Peyer's patch (tissue), 4 donors: ENCODE measurements around the gene TLR10. TPM values are rescaled to one million over a fixed set of nuclear protein-coding genes. Genes with fewer than 3 reads are reported as not detected.

Experiments used
- DNase-seq, 3 donors: peaks; one replicate each; pipeline ENCODE4 v3.0.0-alpha.2; 2017 to 2019
- H3K27ac ChIP-seq, 4 donors: fragments of 200-600 bp; sonication (generic); one replicate each; pipeline ENCODE4 v1.5.1; 2016 to 2019
- H3K27me3 ChIP-seq, 2 donors: fragments of 200-600 bp; sonication (generic); one replicate each; pipeline ENCODE4 v1.5.1; 2019
- H3K36me3 ChIP-seq, 3 donors: fragments of 200-600 bp; sonication (generic); one replicate each; pipeline ENCODE4 v1.5.1; 2016 to 2019
- H3K4me1 ChIP-seq, 4 donors: fragments of 200-600 bp; sonication (generic); one replicate each; pipeline ENCODE4 v1.5.1; 2016 to 2019
- H3K4me3 ChIP-seq, 4 donors: fragments of 200-600 bp; sonication (generic); 1 replicate in 3 of 4; 2 replicates in 1 of 4; pipeline ENCODE4 v1.5.1; 2016 to 2019; ENCODE audit warnings: mild to moderate bottlenecking in 1 of 4
- H3K9me3 ChIP-seq, 4 donors: fragments of 200-600 bp; sonication (generic); one replicate each; pipeline ENCODE4 v1.5.1; 2016 to 2019; ENCODE audit warnings: mild to moderate bottlenecking in 1 of 4
- POLR2A ChIP-seq, 2 donors: fragments of 450-650 bp; IDR thresholded peaks; one replicate each; pipeline ENCODE4 v1.5.1; 2017; ENCODE audit warnings: antibody characterized with exemption in 2 of 2, mild to moderate bottlenecking in 2 of 2, moderate library complexity in 2 of 2
- small RNA-seq, 2 donors: library from RNA; depleted of rRNA; stranded (forward); fragments of <200 nt; gene quantifications; one replicate each; pipeline ENCODE3, GENCODE V24; 2016
- total RNA-seq, 4 donors: library from RNA; depleted of rRNA; stranded (reverse); fragments of >200 nt; gene quantifications; one replicate each; pipeline ENCODE4 v1.1.0, GENCODE V29; 2016
- TF ChIP-seq, protein P1 (sequence below), 6 experiments: fragments of 450-650 bp in 4 of 6; fragments of 200-600 bp in 2 of 6; sonication (generic) in 1 of 6; IDR thresholded peaks; one replicate each; pipeline ENCODE4 v1.5.1; 2017 to 2019; ENCODE audit warnings: antibody characterized with exemption in 6 of 6, mild to moderate bottlenecking in 3 of 6, moderate library complexity in 1 of 6

Gene TLR10
- total RNA-seq, 4 donors from 2014 or later, result 2.0 to 37.1 TPM; not detected in 2

DNA sequence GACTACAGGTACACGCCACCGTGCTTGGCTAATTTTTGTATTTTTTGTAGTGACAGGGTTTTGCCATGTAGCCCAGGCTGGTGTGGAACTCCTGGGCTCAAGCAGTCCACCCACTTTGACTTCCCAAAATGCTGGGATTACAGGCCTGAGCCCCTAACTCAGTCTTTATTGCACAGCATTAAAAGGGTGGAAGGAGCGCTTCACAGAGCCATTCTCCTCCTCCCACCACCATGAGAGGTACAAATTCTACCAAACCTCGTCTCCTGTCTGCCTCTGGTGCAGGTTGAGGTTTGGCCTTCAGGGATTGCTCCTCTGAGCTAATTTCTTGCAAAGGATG, 52.3 kb downstream of the TLR10 start:
- Histone ChIP-seq H3K4me1 (peaks cover 0 to 19% (median 9%) of the 10 kb centered on the region in 4 donors), H3K4me3 (no peak overlapping the region), H3K9me3 (no peaks in the 10 kb centered on the region), H3K27me3 (no peaks in the 10 kb centered on the region), H3K27ac (no peak overlapping the region), H3K36me3 (no peaks in the 10 kb centered on the region)
- DNase-seq, result no peak
- TF ChIP-seq POLR2A (IDR thresholded peaks at IDR 0.05), result no peak
- TF ChIP-seq, protein P1, sequence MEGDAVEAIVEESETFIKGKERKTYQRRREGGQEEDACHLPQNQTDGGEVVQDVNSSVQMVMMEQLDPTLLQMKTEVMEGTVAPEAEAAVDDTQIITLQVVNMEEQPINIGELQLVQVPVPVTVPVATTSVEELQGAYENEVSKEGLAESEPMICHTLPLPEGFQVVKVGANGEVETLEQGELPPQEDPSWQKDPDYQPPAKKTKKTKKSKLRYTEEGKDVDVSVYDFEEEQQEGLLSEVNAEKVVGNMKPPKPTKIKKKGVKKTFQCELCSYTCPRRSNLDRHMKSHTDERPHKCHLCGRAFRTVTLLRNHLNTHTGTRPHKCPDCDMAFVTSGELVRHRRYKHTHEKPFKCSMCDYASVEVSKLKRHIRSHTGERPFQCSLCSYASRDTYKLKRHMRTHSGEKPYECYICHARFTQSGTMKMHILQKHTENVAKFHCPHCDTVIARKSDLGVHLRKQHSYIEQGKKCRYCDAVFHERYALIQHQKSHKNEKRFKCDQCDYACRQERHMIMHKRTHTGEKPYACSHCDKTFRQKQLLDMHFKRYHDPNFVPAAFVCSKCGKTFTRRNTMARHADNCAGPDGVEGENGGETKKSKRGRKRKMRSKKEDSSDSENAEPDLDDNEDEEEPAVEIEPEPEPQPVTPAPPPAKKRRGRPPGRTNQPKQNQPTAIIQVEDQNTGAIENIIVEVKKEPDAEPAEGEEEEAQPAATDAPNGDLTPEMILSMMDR (IDR thresholded peaks at IDR 0.05), result no peak

DNA sequence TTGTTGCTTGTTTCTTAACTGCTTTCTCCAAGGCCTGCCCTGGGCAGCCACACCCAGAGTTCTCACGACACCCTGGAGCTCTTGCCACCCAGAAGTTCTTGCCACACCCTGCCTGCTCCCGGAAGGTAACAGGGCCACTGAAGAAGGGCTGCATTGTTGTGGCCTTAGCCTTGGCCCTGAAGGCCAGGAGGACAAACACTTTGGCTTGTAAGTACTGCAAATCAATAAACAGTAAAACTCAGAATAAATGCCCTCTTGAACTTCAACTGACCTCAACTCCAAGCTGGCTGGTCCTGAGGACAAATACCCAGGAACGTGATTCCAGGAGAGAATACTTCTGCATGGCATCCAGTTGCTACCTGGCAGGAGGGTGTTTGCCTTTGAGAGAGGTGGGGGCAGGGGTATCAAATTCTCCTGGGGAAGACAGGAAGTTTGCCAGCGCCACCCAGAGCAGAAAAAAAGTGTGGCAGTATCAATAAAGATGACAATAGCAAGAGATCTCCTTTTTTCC, 54.1 kb downstream of the TLR10 start:
- peaks cover 0 to 19% (median 9%) of the 10 kb centered on the region in 4 donors for H3K4me1 ChIP-seq
- H3K9me3 ChIP-seq, result no peaks in the 10 kb centered on the region
- peak in 2 of 3 donors; percentile 83 to 85 for DNase-seq
- peak overlapping the region in 3 of 4 donors; percentile 34 to 74 (median 60) for H3K27ac ChIP-seq
- TF ChIP-seq, protein P1 (IDR thresholded peaks at IDR 0.05), result peak in 3 of 6 experiments; percentile 36 to 50 (median 40)
- no peak for TF ChIP-seq POLR2A (IDR thresholded peaks at IDR 0.05)
- no peaks in the 10 kb centered on the region for H3K27me3 ChIP-seq
- no peaks in the 10 kb centered on the region for H3K36me3 ChIP-seq
- no peak overlapping the region for H3K4me3 ChIP-seq

DNA sequence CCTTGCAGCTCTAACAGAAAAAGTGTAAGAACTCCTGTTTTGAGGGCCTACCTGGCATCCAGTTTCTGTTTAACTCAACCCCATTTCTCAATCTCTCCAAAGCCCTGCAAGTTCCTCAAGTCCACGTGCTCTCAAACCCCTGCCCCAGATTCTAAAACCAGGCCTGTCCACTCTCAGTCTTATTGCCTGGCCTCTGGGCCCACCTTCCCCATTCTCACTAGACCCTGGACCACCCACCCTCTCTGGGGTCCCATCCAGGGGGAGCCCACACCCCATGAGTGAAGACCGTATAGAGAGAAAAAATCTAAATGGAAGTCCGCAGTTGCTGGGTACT, 58.3 kb downstream of the TLR10 start:
- H3K36me3 ChIP-seq, result no peaks in the 10 kb centered on the region
- TF ChIP-seq, protein P1 (IDR thresholded peaks at IDR 0.05), result no peak
- TF ChIP-seq POLR2A (IDR thresholded peaks at IDR 0.05), result no peak
- DNase-seq, result no peak
- peaks cover 0 to 5% (median 0%) of the 10 kb centered on the region in 4 donors for H3K4me1 ChIP-seq
- no peaks in the 10 kb centered on the region for H3K9me3 ChIP-seq
- H3K27me3 ChIP-seq, result no peaks in the 10 kb centered on the region
- no peak overlapping the region for H3K27ac ChIP-seq
- H3K4me3 ChIP-seq, result no peak overlapping the region

DNA sequence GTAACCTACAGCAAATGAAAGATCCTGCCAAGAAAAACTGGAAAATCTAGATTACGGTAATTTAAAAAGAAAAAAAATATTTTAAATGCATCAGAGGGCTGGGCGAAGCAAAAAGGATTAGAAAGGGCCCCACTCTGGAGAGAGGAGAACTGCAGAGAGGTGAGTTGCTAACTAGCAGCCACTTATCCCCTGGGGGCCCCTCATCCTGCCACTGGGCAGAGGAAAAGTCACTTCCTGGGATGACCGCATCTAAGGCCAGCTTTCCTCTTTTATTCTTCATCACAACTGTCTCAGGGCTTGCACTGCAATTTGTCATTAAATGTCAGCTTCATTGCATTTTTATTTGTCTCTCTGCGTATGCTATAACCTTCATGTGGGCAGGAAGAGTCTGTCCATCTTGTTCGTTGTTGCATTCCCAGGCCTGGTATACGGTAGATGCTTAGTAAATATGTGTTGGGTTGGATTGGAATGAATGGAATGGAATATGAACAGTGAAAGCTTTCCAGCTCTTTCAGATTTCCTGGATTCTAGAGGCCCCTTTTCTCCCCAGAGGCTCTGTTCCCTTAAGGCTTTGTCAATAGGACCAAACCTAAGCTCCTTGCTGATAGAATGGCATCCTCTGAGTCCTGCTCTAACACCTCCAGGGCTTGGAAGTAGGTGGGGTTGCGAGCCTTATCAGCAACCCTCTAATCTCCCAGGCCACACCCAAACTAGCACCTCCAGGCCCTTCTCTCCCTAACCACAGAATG, 58.9 kb downstream of the TLR10 start:
- no peak overlapping the region for H3K27ac ChIP-seq
- TF ChIP-seq POLR2A (IDR thresholded peaks at IDR 0.05), result no peak
- TF ChIP-seq, protein P1 (IDR thresholded peaks at IDR 0.05), result no peak

DNA sequence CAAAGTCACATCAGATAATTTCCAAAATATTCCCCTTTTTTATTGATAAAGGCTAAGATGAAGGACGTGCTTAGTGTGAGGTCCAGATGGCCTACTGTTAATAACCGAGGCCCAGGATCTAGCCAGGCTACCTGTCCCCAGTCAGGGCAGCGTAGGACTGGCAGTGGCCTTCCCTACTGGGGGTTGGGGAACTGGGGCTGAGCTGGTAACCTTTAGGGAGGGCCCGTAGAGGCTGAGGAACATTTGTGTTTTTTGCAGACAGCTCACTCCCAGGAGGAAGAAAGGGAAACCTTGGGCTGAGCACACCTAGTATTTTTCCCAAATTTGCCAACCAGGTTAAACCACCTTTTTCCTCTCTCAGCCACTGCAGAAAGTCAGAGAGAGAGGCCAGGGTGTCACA, 59.7 kb downstream of the TLR10 start:
- H3K36me3 ChIP-seq, result no peaks in the 10 kb centered on the region
- H3K27ac ChIP-seq, result no peak overlapping the region
- no peaks in the 10 kb centered on the region for H3K9me3 ChIP-seq
- H3K4me3 ChIP-seq, result no peak overlapping the region
- H3K27me3 ChIP-seq, result no peaks in the 10 kb centered on the region
- DNase-seq, result no peak
- H3K4me1 ChIP-seq, result no peaks in the 10 kb centered on the region
- TF ChIP-seq POLR2A (IDR thresholded peaks at IDR 0.05), result no peak
- TF ChIP-seq, protein P1 (IDR thresholded peaks at IDR 0.05), result no peak

More for the DNA sequence above, 58.9 kb downstream of the TLR10 start:
- no peaks in the 10 kb centered on the region for H3K36me3 ChIP-seq
- DNase-seq, result no peak
- H3K9me3 ChIP-seq, result no peaks in the 10 kb centered on the region
- peaks cover 0 to 1% (median 0%) of the 10 kb centered on the region in 4 donors for H3K4me1 ChIP-seq
- H3K27me3 ChIP-seq, result no peaks in the 10 kb centered on the region
- H3K4me3 ChIP-seq, result no peak overlapping the region

Small RNAs within 50 kb of the gene (small RNA-seq; reads per million reads assigned to genes)
- 0 reads per million in 2 donors for gene RNA5SP158

Other genes starting within 250 kb of the TLR10 start
- gene KLF3, start 118.8 kb downstream of the TLR10 start, total RNA-seq, result 100 to 1,000 TPM in 2 of 4 donors, 10 to 100 TPM in 2; 36.3 to 128 (median 103) TPM
- 10 to 100 TPM in 2 of 4 donors, 1 to 10 TPM in 2; 2.3 to 33.8 (median 8.5) TPM for gene TLR1, start 21.8 kb upstream of the TLR10 start, total RNA-seq
- gene TLR6, start 73.8 kb upstream of the TLR10 start, total RNA-seq, result 10 to 100 TPM in 1 of 4 donors, 1 to 10 TPM in 3; 1.5 to 14.9 (median 2.3) TPM
- 100 to 1,000 TPM in 1 of 4 donors, 10 to 100 TPM in 3; 52.2 to 106 (median 69.0) TPM for gene FAM114A1, start 84.8 kb upstream of the TLR10 start, total RNA-seq
- gene TMEM156, start 249.4 kb upstream of the TLR10 start, total RNA-seq, result 10 to 100 TPM in 1 of 4 donors, under 1 TPM in 2, not detected in 1; 0.70 to 14.9 (median 0.94) TPM